ENCODE measurements around the gene ANK2.

The ANK2 gene

GRCh38 chr4:113049421-113050370 lies at the start of gene ANK2:
Gene ANK2 (plus strand): TSS chr4:113049653. CDS start chr4:113049729, 76 bp downstream.
- DNase-seq (ENCODE audit: low read depth, low spot score) = peak; percentile 67

- DNase-seq (ENCODE audit: low read depth, low spot score) = no peak
These were observed 45.6 kb upstream of the ANK2 start for GRCh38 chr4:113003841-113004240.

DNA sequence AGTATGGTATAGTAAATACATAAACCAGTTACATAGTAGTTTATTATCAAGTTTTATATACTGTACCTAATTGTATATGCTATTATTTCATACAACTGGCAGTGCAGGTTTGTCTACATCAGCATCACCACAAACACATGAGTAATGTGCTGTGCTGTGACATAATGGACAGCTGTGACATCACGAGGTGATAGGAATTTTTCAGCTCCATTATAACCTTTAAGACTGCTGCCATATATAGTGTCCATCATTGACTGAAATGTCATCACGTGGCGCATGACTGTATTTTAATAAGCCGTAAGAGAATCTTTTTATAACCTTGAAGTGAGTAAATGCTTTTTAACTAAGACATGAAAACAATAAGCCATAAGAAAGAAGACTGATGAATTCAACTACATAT lies 44.8 kb upstream of the ANK2 start:
- DNase-seq (ENCODE audit: low read depth, low spot score) = no peak

GRCh38 chr4:113006632-113007031 lies 42.8 kb upstream of the ANK2 start:
- no peak for DNase-seq (ENCODE audit: low read depth, low spot score)

GRCh38 chr4:113007151-113007550 lies 42.3 kb upstream of the ANK2 start:
- DNase-seq (ENCODE audit: low read depth, low spot score) = no peak

DNA sequence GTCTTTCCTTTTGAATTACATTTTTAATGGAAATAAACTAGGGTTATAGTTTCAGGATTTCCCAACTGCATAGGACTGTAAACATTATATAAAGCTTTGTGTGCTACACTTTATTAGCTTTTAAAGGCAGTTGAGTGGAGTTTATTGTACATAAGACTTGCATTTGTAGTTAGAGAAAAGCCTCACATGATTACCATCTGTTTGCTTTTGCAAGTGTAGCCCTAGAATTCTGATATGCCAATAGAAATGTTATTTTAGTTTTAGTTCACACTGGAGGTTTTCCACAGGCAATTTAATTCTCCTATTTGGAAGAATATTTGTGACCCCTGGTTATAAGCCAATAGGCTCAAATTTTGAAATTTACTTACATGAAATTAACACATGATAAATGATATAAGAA lies 41.3 kb upstream of the ANK2 start:
- no peak for DNase-seq (ENCODE audit: low read depth, low spot score)

- no peak for DNase-seq (ENCODE audit: low read depth, low spot score)
These were observed 40.7 kb upstream of the ANK2 start for GRCh38 chr4:113008716-113009115.

DNA sequence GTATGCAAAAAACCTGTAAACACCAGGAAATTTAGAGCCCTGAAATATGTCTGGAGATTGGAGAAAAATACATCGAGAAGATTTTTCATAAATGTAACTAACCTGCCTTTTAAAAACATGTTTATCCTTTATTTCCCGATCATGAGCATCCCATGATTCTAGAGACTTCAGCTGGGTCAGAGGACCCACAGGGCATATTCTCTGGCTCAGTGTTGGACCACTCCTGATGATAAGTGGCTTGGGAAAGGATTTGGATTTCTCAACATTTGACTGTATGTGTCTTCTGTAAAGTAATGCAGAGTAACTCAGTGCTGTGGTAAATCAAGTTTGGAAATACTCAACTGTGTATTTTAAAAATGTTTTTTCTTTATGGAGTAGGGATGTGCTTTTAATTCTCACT lies 40.0 kb upstream of the ANK2 start:
- no peak for DNase-seq (ENCODE audit: low read depth, low spot score)

GRCh38 chr4:113012122-113012725 lies 37.2 kb upstream of the ANK2 start:
- no peak for DNase-seq (ENCODE audit: low read depth, low spot score)

DNA sequence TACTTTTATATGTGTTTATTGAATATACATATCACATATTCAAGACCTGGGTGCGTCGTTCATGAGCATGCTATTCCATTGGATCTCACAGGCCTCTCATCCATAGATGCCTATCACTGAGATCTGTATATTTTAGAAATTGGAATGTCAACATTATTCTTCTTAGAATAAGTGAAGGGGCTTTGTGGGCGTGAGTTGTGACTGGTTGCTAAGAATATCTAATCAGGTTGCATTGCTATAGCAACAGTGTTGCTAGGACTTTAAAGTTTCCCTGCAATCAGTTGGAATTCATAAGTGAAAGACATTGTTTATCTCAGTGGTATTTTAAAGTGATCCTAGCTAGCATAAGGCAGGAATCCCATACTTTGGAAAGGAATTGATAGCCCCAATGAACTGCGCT lies 36.7 kb upstream of the ANK2 start:
- DNase-seq (ENCODE audit: low read depth, low spot score) = peak; percentile 32

GRCh38 chr4:113013751-113014150 lies 35.7 kb upstream of the ANK2 start:
- no peak for DNase-seq (ENCODE audit: low read depth, low spot score)

DNA sequence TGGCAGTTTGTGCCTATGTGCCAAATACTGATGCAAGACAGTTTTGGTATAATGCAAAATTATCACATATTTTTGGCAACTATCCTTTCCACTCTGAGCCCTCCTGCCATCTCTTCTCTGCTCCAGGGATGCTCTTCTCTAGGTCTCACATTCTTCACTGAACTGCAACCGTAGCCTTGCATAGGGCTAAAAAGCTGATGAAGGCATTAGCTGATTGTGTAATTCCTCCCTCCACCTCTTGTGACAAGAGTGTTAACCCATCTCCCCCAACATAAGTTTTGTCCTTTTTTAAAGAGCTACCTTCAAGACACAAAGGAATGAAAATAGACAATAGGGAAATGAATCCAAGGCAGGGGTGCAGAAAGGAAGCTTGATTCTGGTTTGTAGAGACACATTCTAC lies 33.1 kb upstream of the ANK2 start:
- DNase-seq (ENCODE audit: low read depth, low spot score) = no peak

DNA sequence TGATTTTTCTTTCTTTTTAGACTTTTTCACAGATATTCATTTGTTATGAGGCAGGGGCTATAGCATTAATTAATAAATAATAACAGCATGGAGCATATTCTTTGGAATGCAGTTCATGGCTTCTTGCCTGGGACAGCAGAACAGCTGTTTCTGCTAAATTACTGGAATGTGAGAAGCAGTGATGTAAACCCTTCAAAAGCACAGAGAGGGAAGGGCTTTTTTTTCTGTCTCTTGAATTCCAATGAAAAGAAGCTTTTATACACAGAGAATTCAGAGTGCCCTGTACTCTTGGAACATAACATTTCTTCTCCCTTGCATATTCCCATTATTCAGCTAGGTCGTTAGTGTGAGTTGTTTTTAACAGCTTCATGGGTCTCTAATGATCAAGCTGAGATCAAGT lies 28.5 kb upstream of the ANK2 start:
- peak; percentile 30 for DNase-seq (ENCODE audit: low read depth, low spot score)

- no peak for DNase-seq (ENCODE audit: low read depth, low spot score)
These were observed 25.1 kb upstream of the ANK2 start for GRCh38 chr4:113024388-113024787.

DNA sequence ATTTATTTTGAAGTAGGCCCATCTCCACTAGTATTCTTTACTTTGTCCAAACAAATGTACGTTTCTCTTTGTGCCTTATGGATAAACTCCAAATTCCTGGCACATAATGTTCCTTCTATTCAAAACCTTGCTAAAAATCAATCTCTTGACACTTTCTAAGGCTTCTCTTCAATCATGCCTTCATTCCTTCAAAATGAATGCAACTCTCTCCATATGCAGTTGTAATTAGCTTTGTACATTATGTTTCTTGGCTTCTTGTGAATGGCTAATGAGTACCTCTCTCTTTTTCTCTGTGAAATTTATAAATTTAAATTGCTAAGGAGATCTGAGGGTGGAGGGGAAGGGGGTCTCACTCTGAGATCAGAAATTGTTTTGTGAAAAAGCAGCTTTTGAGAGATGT lies 24.0 kb upstream of the ANK2 start:
- DNase-seq (ENCODE audit: low read depth, low spot score) = no peak

DNA sequence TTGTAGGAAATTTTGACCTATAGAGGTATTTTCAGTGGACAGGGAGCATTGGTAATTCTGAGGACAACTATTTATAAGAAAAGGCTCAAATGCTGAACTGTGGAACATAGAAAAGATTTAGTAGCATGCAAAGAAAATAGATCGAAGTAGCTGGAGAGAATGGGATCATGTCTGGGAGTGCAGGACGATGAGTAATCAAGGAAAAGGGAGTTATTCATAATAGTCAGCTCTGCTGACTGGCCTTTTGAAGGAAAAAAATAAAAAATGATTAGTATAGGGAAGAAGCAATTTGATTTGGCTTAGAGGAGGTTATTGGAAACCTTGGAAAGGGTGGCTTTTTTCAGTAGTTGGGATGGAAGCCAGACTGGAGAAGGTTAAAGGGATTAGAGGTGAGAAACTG lies 22.9 kb upstream of the ANK2 start:
- DNase-seq (ENCODE audit: low read depth, low spot score) = peak; percentile 48

DNA sequence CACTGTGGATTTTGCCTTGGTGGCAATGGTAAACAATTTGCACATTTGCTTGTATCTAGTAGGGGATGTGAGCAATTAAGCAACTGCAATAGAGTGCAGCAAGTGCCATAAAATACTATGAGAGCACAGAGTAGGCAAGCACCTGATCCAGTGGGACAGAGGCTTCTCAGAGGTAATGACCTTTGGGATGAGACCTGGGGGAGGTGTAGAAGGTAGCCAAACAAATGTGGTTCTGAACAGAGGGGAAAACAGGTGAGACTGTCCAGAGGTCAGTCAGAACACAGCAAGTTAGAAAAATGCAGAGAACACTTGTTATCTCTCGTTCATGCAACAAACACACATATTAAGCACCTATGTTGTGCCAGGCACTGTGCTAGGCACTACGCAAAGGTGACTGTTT lies 21.4 kb upstream of the ANK2 start:
- no peak for DNase-seq (ENCODE audit: low read depth, low spot score)

GRCh38 chr4:113031212-113031611 lies 18.2 kb upstream of the ANK2 start:
- no peak for DNase-seq (ENCODE audit: low read depth, low spot score)

GRCh38 chr4:113040793-113041192 lies 8.7 kb upstream of the ANK2 start:
- DNase-seq (ENCODE audit: low read depth, low spot score) = no peak

DNA sequence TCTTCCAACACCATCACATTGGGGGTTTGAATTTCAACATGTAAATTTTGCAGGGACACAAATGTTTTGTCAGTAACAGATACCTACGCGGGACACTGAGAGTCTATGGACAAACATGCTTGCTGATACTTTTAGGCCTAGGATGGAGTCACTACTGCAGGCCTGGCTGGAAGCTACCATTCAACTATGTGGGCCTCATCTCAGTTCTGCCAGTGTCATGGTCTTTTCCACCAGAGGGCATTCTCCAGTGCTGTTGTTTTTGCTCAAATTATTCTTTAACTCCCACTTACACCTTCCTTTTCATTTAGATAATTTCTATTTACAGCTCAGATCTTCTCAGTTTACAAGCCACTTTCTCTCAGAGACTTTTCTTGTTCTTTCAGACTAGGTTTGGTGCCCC lies 7.0 kb upstream of the ANK2 start:
- no peak for DNase-seq (ENCODE audit: low read depth, low spot score)

DNA sequence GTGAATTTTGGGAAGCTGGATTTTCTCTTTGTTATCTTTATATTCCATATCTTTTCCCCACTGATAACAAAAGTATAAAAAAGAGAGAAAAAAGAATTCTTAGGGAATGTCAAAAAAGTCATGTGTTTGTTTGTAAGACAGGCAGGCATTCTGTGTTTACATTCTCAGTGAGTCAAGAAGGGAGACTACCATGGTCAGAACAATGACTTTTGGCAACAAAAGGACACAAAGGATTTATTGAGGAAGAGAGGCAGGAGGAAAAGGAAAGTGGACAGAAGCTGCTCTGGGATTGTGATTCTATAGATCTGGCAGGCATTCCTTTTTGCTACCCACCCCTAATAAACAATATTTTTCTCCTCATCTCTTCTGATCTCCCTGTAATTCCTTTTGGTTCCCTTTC lies 5.9 kb upstream of the ANK2 start:
- DNase-seq (ENCODE audit: low read depth, low spot score) = no peak

- DNase-seq (ENCODE audit: low read depth, low spot score) = no peak
These were observed 910 bp downstream of the ANK2 start for GRCh38 chr4:113050371-113050755.

DNA sequence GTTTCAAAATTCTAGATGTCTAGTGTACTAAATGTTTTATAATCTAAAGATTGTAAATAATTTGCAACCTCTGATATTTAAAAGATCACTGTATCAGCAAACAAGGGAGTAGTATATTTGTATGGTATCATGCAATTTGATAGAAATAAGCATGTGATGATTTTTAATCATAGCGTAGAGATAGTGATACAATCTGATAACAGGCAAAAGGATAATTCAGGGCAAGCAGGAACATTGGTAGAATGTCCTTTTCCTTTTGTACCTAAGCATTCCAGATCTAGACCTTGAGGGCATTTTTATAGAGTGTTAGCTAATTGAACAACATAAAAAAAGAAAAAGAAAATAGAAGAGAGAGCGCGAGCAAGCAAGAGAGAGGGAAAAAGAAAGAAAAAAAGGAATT lies 1.4 kb downstream of the ANK2 start:
- DNase-seq (ENCODE audit: low read depth, low spot score) = no peak

Measured in astrocyte of the hippocampus (primary cell).